ENCODE data around the gene ABI1. TPM values are rescaled to one million over a fixed set of nuclear protein-coding genes. Genes with fewer than 3 reads are reported as not detected.
A peak's percentile ranks its signal among the peaks of the same experiment; 100 is the strongest.
"Not testable (repeated sequence)": the region's sequence is repeated elsewhere in the genome, so short reads cannot be mapped to it uniquely, and the experiment has no call there.

Gene ABI1
- total RNA-seq, 2 donors from 2014 or later = 51.5 to 74.9 TPM

GRCh38 chr10:26803849-26804248 is 56.9 kb downstream of the ABI1 start:
- no peaks in the 10 kb centered on the region for H3K9me3 Mint-ChIP-seq
- peaks cover 12% of the 10 kb centered on the region for H3K36me3 Mint-ChIP-seq (ENCODE audit: low read depth)
- no peak overlapping the region for H3K27ac Mint-ChIP-seq
- no peaks in the 10 kb centered on the region for H3K27me3 Mint-ChIP-seq
- no peak overlapping the region for H3K4me3 Mint-ChIP-seq
- no peak for ATAC-seq (replicated peaks)
- H3K4me1 Mint-ChIP-seq = peaks cover 37% of the 10 kb centered on the region

GRCh38 chr10:26802527-26802926 is 58.2 kb downstream of the ABI1 start:
- no peaks in the 10 kb centered on the region for H3K27me3 Mint-ChIP-seq
- no peak for ATAC-seq (replicated peaks)
- peaks cover 12% of the 10 kb centered on the region for H3K36me3 Mint-ChIP-seq (ENCODE audit: low read depth)
- H3K4me1 Mint-ChIP-seq = peaks cover 37% of the 10 kb centered on the region
- peak overlapping the region; percentile 15 for H3K27ac Mint-ChIP-seq
- H3K4me3 Mint-ChIP-seq = no peak overlapping the region
- no peaks in the 10 kb centered on the region for H3K9me3 Mint-ChIP-seq

- Mint-ChIP-seq H3K4me3 (no peak overlapping the region), H3K36me3 (ENCODE audit: low read depth) (peaks cover 8% of the 10 kb centered on the region), H3K9me3 (no peaks in the 10 kb centered on the region), H3K27me3 (no peaks in the 10 kb centered on the region), H3K4me1 (peaks cover 37% of the 10 kb centered on the region), H3K27ac (no peak overlapping the region)
- no peak for ATAC-seq (replicated peaks)
These were observed 58.9 kb downstream of the ABI1 start for GRCh38 chr10:26801831-26802230.

- Mint-ChIP-seq H3K27me3 (no peaks in the 10 kb centered on the region), H3K27ac (no peak overlapping the region), H3K4me1 (peaks cover 32% of the 10 kb centered on the region)
These were observed 59.5 kb downstream of the ABI1 start for GRCh38 chr10:26801274-26801673.

DNA sequence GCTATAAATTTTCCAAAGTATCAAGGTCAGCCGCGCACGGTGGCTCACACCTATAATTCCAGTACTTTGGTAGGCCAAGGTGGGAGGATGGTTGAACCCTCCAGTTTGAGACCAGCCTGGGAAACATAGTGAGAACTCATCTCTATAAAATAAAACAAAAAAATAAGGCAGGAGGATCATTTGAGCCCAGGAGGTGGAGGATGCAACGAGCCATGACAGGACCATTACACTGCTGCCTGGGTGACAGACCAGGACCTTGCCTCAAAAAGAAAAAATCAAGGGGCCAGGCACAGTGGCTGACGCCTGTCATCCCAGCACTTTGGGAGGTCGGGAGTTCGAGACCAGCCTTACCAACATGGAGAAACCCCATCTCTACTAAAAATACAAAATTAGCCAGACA is 60.3 kb downstream of the ABI1 start:
- H3K4me1 Mint-ChIP-seq = peaks cover 24% of the 10 kb centered on the region
- no peaks in the 10 kb centered on the region for H3K27me3 Mint-ChIP-seq
- no peak for ATAC-seq (replicated peaks)
- H3K36me3 Mint-ChIP-seq (ENCODE audit: low read depth) = peaks cover 10% of the 10 kb centered on the region
- H3K9me3 Mint-ChIP-seq = no peaks in the 10 kb centered on the region
- no peak overlapping the region for H3K27ac Mint-ChIP-seq
- H3K4me3 Mint-ChIP-seq = no peak overlapping the region

More at GRCh38 chr10:26801274-26801673, 59.5 kb downstream of the ABI1 start:
- ATAC-seq (replicated peaks) = no peak
- Mint-ChIP-seq H3K4me3 (no peak overlapping the region), H3K36me3 (ENCODE audit: low read depth) (peaks cover 5% of the 10 kb centered on the region), H3K9me3 (no peaks in the 10 kb centered on the region)

DNA sequence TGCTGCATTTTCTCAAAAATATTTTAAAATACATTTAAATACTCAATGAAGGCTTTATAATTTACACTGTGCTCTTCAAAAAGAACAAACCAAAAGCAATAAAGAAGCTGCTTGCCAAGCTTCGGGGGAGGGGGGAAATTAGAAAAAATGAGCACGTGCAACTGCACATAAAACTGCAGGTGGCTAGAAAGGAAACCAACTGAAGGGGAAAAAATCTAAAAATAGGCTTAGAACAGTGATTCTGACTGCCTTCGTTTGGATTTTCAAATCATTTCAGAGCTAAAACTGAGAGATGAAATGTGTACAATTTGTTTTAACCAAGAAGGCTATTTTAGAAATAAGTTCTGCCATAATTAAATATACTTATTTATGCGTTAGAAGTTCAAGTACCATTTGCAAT is 61.4 kb downstream of the ABI1 start:
- peaks cover 15% of the 10 kb centered on the region for H3K4me1 Mint-ChIP-seq

GRCh38 chr10:26798298-26798697 is 62.5 kb downstream of the ABI1 start:
- H3K27me3 Mint-ChIP-seq = no peaks in the 10 kb centered on the region
- H3K9me3 Mint-ChIP-seq = no peaks in the 10 kb centered on the region
- H3K4me1 Mint-ChIP-seq = peaks cover 17% of the 10 kb centered on the region
- no peak for ATAC-seq (replicated peaks)
- no peak overlapping the region for H3K4me3 Mint-ChIP-seq
- peaks cover 12% of the 10 kb centered on the region for H3K36me3 Mint-ChIP-seq (ENCODE audit: low read depth)
- no peak overlapping the region for H3K27ac Mint-ChIP-seq

More for the DNA sequence above, 61.4 kb downstream of the ABI1 start:
- Mint-ChIP-seq H3K36me3 (ENCODE audit: low read depth) (peaks cover 12% of the 10 kb centered on the region), H3K27ac (no peak overlapping the region), H3K9me3 (no peaks in the 10 kb centered on the region), H3K27me3 (no peaks in the 10 kb centered on the region), H3K4me3 (no peak overlapping the region)
- ATAC-seq (replicated peaks) = no peak

- Mint-ChIP-seq H3K36me3 (ENCODE audit: low read depth) (peaks cover 12% of the 10 kb centered on the region), H3K4me1 (peaks cover 17% of the 10 kb centered on the region), H3K27ac (no peak overlapping the region), H3K4me3 (no peak overlapping the region), H3K9me3 (no peaks in the 10 kb centered on the region), H3K27me3 (no peaks in the 10 kb centered on the region)
- no peak for ATAC-seq (replicated peaks)
These were observed 63.4 kb downstream of the ABI1 start for GRCh38 chr10:26797340-26797739.

- H3K4me3 Mint-ChIP-seq = no peak overlapping the region
- H3K4me1 Mint-ChIP-seq = peaks cover 19% of the 10 kb centered on the region
- ATAC-seq (replicated peaks) = no peak
- no peaks in the 10 kb centered on the region for H3K9me3 Mint-ChIP-seq
- no peaks in the 10 kb centered on the region for H3K27me3 Mint-ChIP-seq
- peak overlapping the region; percentile 25 for H3K27ac Mint-ChIP-seq
- peaks cover 36% of the 10 kb centered on the region for H3K36me3 Mint-ChIP-seq (ENCODE audit: low read depth)
These were observed 67.8 kb downstream of the ABI1 start for GRCh38 chr10:26792758-26793495.

- Mint-ChIP-seq H3K27me3 (no peaks in the 10 kb centered on the region), H3K4me3 (no peak overlapping the region), H3K36me3 (ENCODE audit: low read depth) (peaks cover 54% of the 10 kb centered on the region), H3K4me1 (peaks cover 32% of the 10 kb centered on the region), H3K27ac (no peak overlapping the region), H3K9me3 (no peaks in the 10 kb centered on the region)
- no peak for ATAC-seq (replicated peaks)
These were observed 70.3 kb downstream of the ABI1 start for GRCh38 chr10:26790221-26790995.

DNA sequence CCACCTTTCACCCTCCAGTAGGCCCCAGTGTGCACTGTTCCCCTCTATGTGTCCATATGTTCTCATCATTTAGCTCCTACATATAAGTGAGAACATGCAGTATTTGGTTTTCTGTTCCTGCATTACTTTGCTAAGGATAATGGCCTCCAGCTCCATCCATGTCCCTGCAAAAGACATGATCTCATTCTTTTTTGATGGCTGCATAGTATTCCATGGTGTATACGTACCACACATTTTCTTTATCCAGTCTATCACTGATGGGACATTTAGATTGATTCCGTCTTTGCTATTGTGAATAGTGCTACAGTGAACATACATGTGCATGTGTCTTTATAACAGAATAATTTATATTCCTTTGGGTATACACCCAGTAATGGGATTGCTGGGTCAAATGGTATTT is 71.0 kb downstream of the ABI1 start:
- not testable (repeated sequence) for H3K27me3 Mint-ChIP-seq; ATAC-seq (replicated peaks); H3K9me3 Mint-ChIP-seq; H3K27ac Mint-ChIP-seq; H3K4me3 Mint-ChIP-seq
- H3K4me1 Mint-ChIP-seq = peaks cover 36% of the 10 kb centered on the region
- peaks cover 59% of the 10 kb centered on the region for H3K36me3 Mint-ChIP-seq (ENCODE audit: low read depth)

- Mint-ChIP-seq H3K36me3 (ENCODE audit: low read depth) (peaks cover 62% of the 10 kb centered on the region), H3K4me1 (peaks cover 38% of the 10 kb centered on the region), H3K27ac (no peak overlapping the region)
These were observed 73.4 kb downstream of the ABI1 start for GRCh38 chr10:26787362-26787761.

DNA sequence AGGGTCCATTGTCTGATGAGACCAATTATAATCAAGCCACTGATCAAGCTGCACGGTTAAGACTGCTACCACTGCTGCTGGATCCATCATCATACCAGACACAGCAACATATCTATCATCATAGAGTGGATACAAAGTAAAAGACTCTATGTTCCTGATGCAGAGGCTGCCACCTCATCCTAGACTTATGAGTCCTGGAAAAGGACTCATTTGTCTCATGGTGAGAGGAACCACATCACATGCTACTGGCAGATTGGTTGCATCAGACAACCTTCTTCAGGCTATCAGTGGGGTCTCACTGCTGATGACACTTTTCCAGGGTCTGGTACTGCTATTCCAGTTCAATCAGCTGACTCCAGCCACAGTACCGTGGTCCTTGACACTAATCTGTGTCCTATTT is 79.0 kb downstream of the ABI1 start:
- Mint-ChIP-seq H3K27ac (peak overlapping the region; percentile 87), H3K36me3 (ENCODE audit: low read depth) (peaks cover 36% of the 10 kb centered on the region), H3K4me3 (peak overlapping the region; percentile 61), H3K9me3 (no peaks in the 10 kb centered on the region), H3K4me1 (peaks cover 65% of the 10 kb centered on the region), H3K27me3 (no peaks in the 10 kb centered on the region)
- peak; percentile 57 for ATAC-seq (replicated peaks)

More at GRCh38 chr10:26787362-26787761, 73.4 kb downstream of the ABI1 start:
- Mint-ChIP-seq H3K27me3 (no peaks in the 10 kb centered on the region), H3K9me3 (no peaks in the 10 kb centered on the region), H3K4me3 (no peak overlapping the region)
- ATAC-seq (replicated peaks) = no peak

- Mint-ChIP-seq H3K27ac (peak overlapping the region; percentile 87), H3K36me3 (ENCODE audit: low read depth) (peaks cover 35% of the 10 kb centered on the region), H3K4me3 (peak overlapping the region; percentile 61), H3K4me1 (peaks cover 62% of the 10 kb centered on the region), H3K9me3 (no peaks in the 10 kb centered on the region), H3K27me3 (no peaks in the 10 kb centered on the region)
- peak; percentile 90 for ATAC-seq (replicated peaks)
These were observed 79.8 kb downstream of the ABI1 start for GRCh38 chr10:26780793-26781601.

Data from activated T-helper 17 cell treated with anti-CD3 and anti-CD28 coated beads, Interleukin-2, amount 50 U/mL, for 72 hours (primary cell).